K562 (cell line): ENCODE results near the gene HGS. TPM values are rescaled to one million over a fixed set of nuclear protein-coding genes. Genes with fewer than 3 reads are reported as not detected.
A peak's percentile ranks its signal among the peaks of the same experiment; 100 is the strongest.

ENCODE experiments used
- BCLAF1 ChIP-seq, 2 experiments: fragments of 450-650 bp in 1 of 2; IDR thresholded peaks; 2 replicates each; pipeline ENCODE4 v1.6.1; 2011 to 2017; ENCODE audit warnings: low read depth in 2 of 2, antibody characterized with exemption in 1 of 2, borderline replicate concordance in 1 of 2, low read length in 1 of 2, mild to moderate bottlenecking in 1 of 2, mixed read lengths in 1 of 2; ENCODE audit not compliant: control insufficient read depth in 1 of 2
- CBFA2T2 ChIP-seq: fragments of 450-650 bp; conservative IDR thresholded peaks from 2 replicates; pipeline ENCODE4 v1.6.1; 2017; ENCODE audit warnings: mild to moderate bottlenecking
- CC2D1A ChIP-seq: fragments of 450-650 bp; IDR thresholded peaks from 2 replicates; pipeline ENCODE4 v1.6.1; 2017; ENCODE audit warnings: mild to moderate bottlenecking
- MBD1 ChIP-seq: fragments of 250-450 bp; sonication (Bioruptor Pico); IDR thresholded peaks from 2 replicates; pipeline ENCODE4 v1.8.0; 2022; ENCODE audit warnings: inconsistent platforms
- RNF2 ChIP-seq: sonication (generic); IDR thresholded peaks from 2 replicates; pipeline ENCODE4 v1.6.1; 2016
- STAT5A ChIP-seq: IDR thresholded peaks from 2 replicates; pipeline ENCODE4 v1.6.1; 2012; ENCODE audit warnings: low read length, inconsistent platforms, borderline replicate concordance
- THRA ChIP-seq: fragments of 450-650 bp; IDR thresholded peaks from 2 replicates; pipeline ENCODE4 v1.6.1; 2017; ENCODE audit warnings: mild to moderate bottlenecking, moderate library complexity
- YBX1 ChIP-seq: fragments of 450-650 bp; IDR thresholded peaks from 2 replicates; pipeline ENCODE4 v1.7.1; 2016; ENCODE audit warnings: mild to moderate bottlenecking
- ZNF197 ChIP-seq: fragments of 200-800 bp; sonication (Bioruptor generic); IDR thresholded peaks from 2 replicates; pipeline ENCODE4 v1.6.1; 2016; ENCODE audit warnings: low read depth, missing genetic modification characterization, missing compliant biosample characterization
- polyA plus RNA-seq, 8 experiments: library from polyadenylated mRNA; depleted of rRNA in 4 of 8; stranded (reverse) in 5 of 8; unstranded in 3 of 8; fragments of >200 nt; fragmentation: Nextera tagmentation in 2 of 8; fragmentation: Illumina TruSeq in 1 of 8; extraction: Ambion mirVana in 2 of 8; extraction: Trizol in 1 of 8; gene quantifications; 2 replicates each; pipeline versions ENCODE4 v1.2.1 to v1.2.3, GENCODE V29; 2011 to 2014; ENCODE audit warnings: inconsistent platforms in 1 of 8, missing spikeins in 1 of 8
- total RNA-seq, 7 experiments: library from RNA; depleted of rRNA in 6 of 7; stranded (reverse); fragments of >200 nt in 6 of 7; fragmentation: Illumina TruSeq in 2 of 7; extraction: Trizol in 2 of 7; gene quantifications; 2 replicates each; pipeline versions ENCODE4 v1.2.1 to v1.2.3, GENCODE V29; 2011 to 2021; ENCODE audit warnings: low replicate concordance in 1 of 7
- TF ChIP-seq, protein P1 (sequence below): fragments of 450-650 bp; IDR thresholded peaks from 2 replicates; pipeline ENCODE4 v1.7.1; 2018; ENCODE audit warnings: mild to moderate bottlenecking, low read depth; ENCODE audit not compliant: partially characterized antibody
- TF ChIP-seq, protein P2 (sequence below): fragments of 450-650 bp; IDR thresholded peaks from 2 replicates; pipeline ENCODE4 v1.6.1; 2016; ENCODE audit warnings: borderline replicate concordance
- TF ChIP-seq, protein P3 (sequence below): fragments of 250-450 bp; sonication (Bioruptor Pico); IDR thresholded peaks from 2 replicates; pipeline ENCODE4 v1.8.0; 2021; ENCODE audit warnings: borderline replicate concordance, mild to moderate bottlenecking, moderate library complexity; ENCODE audit not compliant: poor library complexity, severe bottlenecking
- TF ChIP-seq, protein P4 (sequence below): fragments of 450-650 bp; IDR thresholded peaks from 2 replicates; pipeline ENCODE4 v1.6.1; 2016; ENCODE audit warnings: missing biosample characterization, missing genetic modification characterization

Gene HGS
- total and polyA plus RNA-seq, 9 of the 15 experiments (the other 6 are each of a cell fraction or from before 2014, with no cell fraction given): 3.9 to 176 (median 77.1) TPM

DNA sequence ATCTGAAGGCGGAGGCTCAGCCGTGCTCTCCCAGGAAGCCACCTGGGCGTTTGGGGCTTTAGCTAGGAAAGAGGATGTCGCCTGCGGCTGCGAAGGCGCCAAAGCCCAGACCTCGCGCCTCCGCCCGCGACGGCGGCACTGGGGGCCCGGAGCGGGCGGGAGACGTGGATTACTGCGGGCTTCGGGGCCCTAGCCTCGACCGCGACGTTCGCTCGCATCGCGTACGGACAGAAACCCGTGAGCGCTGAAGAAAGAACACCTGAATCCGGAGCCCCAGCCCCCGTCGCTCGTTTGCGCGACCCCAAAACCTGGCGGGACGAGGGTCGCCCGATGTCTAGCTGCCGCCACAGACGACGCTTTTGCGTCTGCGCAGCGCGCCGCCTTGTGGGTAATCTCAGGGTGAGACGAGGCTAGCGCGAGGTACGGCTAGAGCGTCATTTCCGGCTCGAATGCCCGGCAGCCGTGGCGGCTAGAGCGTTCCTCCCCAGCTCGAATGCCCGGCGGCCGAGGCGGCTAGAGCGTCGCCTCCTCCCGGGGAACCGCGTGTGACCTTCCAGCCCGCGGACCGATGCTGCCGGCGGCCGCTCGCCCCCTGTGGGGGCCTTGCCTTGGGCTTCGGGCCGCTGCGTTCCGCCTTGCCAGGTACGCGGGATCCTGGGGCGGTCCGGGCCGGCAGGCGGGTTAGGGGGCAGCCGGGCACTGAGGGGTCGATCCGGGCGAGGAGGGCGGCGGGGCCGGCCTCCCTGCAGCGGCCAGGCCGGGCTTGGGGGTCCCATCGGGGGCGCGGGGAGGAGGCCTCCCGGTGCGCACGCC is 19.3 kb downstream of the HGS start, which contains the start of gene MRPL12 (continued):
- TF ChIP-seq, protein P1, sequence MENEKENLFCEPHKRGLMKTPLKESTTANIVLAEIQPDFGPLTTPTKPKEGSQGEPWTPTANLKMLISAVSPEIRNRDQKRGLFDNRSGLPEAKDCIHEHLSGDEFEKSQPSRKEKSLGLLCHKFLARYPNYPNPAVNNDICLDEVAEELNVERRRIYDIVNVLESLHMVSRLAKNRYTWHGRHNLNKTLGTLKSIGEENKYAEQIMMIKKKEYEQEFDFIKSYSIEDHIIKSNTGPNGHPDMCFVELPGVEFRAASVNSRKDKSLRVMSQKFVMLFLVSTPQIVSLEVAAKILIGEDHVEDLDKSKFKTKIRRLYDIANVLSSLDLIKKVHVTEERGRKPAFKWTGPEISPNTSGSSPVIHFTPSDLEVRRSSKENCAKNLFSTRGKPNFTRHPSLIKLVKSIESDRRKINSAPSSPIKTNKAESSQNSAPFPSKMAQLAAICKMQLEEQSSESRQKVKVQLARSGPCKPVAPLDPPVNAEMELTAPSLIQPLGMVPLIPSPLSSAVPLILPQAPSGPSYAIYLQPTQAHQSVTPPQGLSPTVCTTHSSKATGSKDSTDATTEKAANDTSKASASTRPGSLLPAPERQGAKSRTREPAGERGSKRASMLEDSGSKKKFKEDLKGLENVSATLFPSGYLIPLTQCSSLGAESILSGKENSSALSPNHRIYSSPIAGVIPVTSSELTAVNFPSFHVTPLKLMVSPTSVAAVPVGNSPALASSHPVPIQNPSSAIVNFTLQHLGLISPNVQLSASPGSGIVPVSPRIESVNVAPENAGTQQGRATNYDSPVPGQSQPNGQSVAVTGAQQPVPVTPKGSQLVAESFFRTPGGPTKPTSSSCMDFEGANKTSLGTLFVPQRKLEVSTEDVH: peak; percentile 58
- TF ChIP-seq MBD1 (CRISPR knock-in tag) (no peak), THRA (no peak), STAT5A (no peak), YBX1 (no peak), ZNF197 (no peak), BCLAF1 (IDR thresholded peaks at IDR 0.05; ENCODE audit: borderline replicate concordance in 1 of 2, control insufficient read depth in 1 of 2, low read depth in 2 of 2, low read length in 1 of 2) (peak in 1 of 2 experiments; percentile 32; a peak in 1 of 4 replicates), RNF2 (peak; percentile 62; the same call in 1 of the 2 replicates), CC2D1A (no peak), CBFA2T2 (no peak)
- TF ChIP-seq, protein P2, sequence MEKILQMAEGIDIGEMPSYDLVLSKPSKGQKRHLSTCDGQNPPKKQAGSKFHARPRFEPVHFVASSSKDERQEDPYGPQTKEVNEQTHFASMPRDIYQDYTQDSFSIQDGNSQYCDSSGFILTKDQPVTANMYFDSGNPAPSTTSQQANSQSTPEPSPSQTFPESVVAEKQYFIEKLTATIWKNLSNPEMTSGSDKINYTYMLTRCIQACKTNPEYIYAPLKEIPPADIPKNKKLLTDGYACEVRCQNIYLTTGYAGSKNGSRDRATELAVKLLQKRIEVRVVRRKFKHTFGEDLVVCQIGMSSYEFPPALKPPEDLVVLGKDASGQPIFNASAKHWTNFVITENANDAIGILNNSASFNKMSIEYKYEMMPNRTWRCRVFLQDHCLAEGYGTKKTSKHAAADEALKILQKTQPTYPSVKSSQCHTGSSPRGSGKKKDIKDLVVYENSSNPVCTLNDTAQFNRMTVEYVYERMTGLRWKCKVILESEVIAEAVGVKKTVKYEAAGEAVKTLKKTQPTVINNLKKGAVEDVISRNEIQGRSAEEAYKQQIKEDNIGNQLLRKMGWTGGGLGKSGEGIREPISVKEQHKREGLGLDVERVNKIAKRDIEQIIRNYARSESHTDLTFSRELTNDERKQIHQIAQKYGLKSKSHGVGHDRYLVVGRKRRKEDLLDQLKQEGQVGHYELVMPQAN: no peak
- TF ChIP-seq, protein P3, sequence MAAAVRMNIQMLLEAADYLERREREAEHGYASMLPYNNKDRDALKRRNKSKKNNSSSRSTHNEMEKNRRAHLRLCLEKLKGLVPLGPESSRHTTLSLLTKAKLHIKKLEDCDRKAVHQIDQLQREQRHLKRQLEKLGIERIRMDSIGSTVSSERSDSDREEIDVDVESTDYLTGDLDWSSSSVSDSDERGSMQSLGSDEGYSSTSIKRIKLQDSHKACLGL (CRISPR knock-in tag): peak; percentile 95
- TF ChIP-seq, protein P4, sequence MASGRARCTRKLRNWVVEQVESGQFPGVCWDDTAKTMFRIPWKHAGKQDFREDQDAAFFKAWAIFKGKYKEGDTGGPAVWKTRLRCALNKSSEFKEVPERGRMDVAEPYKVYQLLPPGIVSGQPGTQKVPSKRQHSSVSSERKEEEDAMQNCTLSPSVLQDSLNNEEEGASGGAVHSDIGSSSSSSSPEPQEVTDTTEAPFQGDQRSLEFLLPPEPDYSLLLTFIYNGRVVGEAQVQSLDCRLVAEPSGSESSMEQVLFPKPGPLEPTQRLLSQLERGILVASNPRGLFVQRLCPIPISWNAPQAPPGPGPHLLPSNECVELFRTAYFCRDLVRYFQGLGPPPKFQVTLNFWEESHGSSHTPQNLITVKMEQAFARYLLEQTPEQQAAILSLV: no peak
